K562 (cell line): ENCODE measurements around the gene C16orf95. TPM values are rescaled to one million over a fixed set of nuclear protein-coding genes. Genes with fewer than 3 reads are reported as not detected.

Source experiments
- ATAC-seq: fragments of 200-7000 bp; cut with Tn5 transposase; 3 replicates; pipeline ENCODE4 v1.9.1; 2020; ENCODE audit warnings: moderate library complexity
- BruUV-seq: library from RNA; stranded (reverse); fragments of 400-500 nt; replicated peaks from 2 replicates; lab custom pipeline; 2021; lab: Mats Ljungman, UMichigan
- CTCF ChIA-PET: fragments of 300-600 bp; formaldehyde crosslinking; extraction: SDS; loops from one replicate; lab custom pipeline; 2021; ENCODE audit warnings: low intra/inter-chr PET ratio; lab: Yijun Ruan, JAX
- POLR2A ChIA-PET: fragments of 300-600, 350-650 bp; sonication (Branson Sonifier 250); formaldehyde crosslinking; extraction: SDS; loops from one replicate; lab custom pipeline; 2021; ENCODE audit warnings: antibody characterized with exemption, inconsistent platforms; lab: Yijun Ruan, JAX
- DNase-seq, 4 experiments: peaks; one replicate each; pipeline versions ENCODE4 v3.0.0 to v3.0.0-alpha.2; 2011 to 2018; ENCODE audit warnings: low spot score in 3 of 4, mixed read lengths in 3 of 4; ENCODE audit errors: extremely low read depth in 1 of 4
- FAIRE-seq: peaks from 2 replicates; lab custom pipeline; 2011; peaks lifted over from hg19 to GRCh38; lab: Jason Lieb, UNC
- H2AFZ ChIP-seq: 2 replicates; pipeline ENCODE4 v1.6.0; 2011; ENCODE audit warnings: low read depth, low read length, control low read depth, inconsistent platforms
- H3K27ac ChIP-seq: fragments of 200-600 bp; 3 replicates; pipeline ENCODE4 v1.8.0; 2011; ENCODE audit warnings: low read depth, mild to moderate bottlenecking, control low read depth, inconsistent platforms, low read length, moderate library complexity, mixed read lengths; ENCODE audit errors: extremely low read depth
- H3K27me3 ChIP-seq, 2 experiments: fragments of 300-600 bp in 1 of 2; 2 replicates in 1 of 2; 3 replicates in 1 of 2; pipeline versions ENCODE4 v1.6.0 to v1.8.0; 2011; ENCODE audit warnings: inconsistent platforms in 2 of 2, low read length in 2 of 2, mild to moderate bottlenecking in 1 of 2, mixed read lengths in 1 of 2, moderate library complexity in 1 of 2; ENCODE audit not compliant: control insufficient read depth in 2 of 2, insufficient read depth in 2 of 2
- H3K36me3 ChIP-seq: fragments of 300-600 bp; 3 replicates; pipeline ENCODE4 v1.8.0; 2011; ENCODE audit warnings: mild to moderate bottlenecking, low read length, inconsistent platforms; ENCODE audit not compliant: control insufficient read depth, insufficient read depth
- H3K4me1 ChIP-seq, 2 experiments: fragments of 200-600 bp in 1 of 2; replicated peaks in 1 of 2; 2 replicates in 1 of 2; 3 replicates in 1 of 2; pipeline versions ENCODE4 v1.5.1 to v1.8.0; 2011; ENCODE audit warnings: inconsistent platforms in 2 of 2, low read length in 2 of 2, mild to moderate bottlenecking in 1 of 2, mixed read lengths in 1 of 2, moderate library complexity in 1 of 2; ENCODE audit not compliant: control insufficient read depth in 2 of 2, insufficient read depth in 2 of 2
- H3K4me2 ChIP-seq: 2 replicates; pipeline ENCODE4 v1.6.1; 2011; ENCODE audit warnings: low read length, control low read depth, inconsistent platforms, mixed read lengths; ENCODE audit not compliant: insufficient read depth
- H3K4me3 ChIP-seq: fragments of 200-600 bp; sonication (generic), shearing (Covaris generic); 2 replicates; pipeline ENCODE4 v1.5.1; 2016; ENCODE audit warnings: control low read depth, inconsistent platforms
- H3K79me2 ChIP-seq: fragments of 200-600 bp; 3 replicates; pipeline ENCODE4 v1.8.0; 2011; ENCODE audit warnings: low read length, inconsistent platforms; ENCODE audit not compliant: control insufficient read depth, insufficient read depth
- H3K9ac ChIP-seq, 2 experiments: 2 replicates each; pipeline versions ENCODE4 v1.6.0 to v1.6.1; 2011; ENCODE audit warnings: low read depth in 2 of 2, low read length in 2 of 2, control low read depth in 1 of 2, inconsistent platforms in 1 of 2, mild to moderate bottlenecking in 1 of 2, mixed read lengths in 1 of 2; ENCODE audit not compliant: insufficient read depth in 1 of 2
- H3K9me1 ChIP-seq: one replicate; pipeline ENCODE4 v1.6.0; 2011; ENCODE audit warnings: inconsistent platforms, mild to moderate bottlenecking, low read length, moderate library complexity; ENCODE audit not compliant: control insufficient read depth, insufficient read depth
- H3K9me3 ChIP-seq: replicated peaks from 2 replicates; pipeline ENCODE4 v1.5.1; 2011; ENCODE audit warnings: low read depth, low read length, inconsistent platforms; ENCODE audit not compliant: control insufficient read depth, insufficient read depth
- H4K20me1 ChIP-seq: replicated peaks from 2 replicates; pipeline ENCODE4 v1.6.1; 2011; ENCODE audit warnings: low read length, inconsistent platforms, mixed read lengths; ENCODE audit not compliant: control insufficient read depth, insufficient read depth
- CCNT2 ChIP-seq: IDR thresholded peaks from 2 replicates; pipeline ENCODE4 v1.6.1; 2011; ENCODE audit warnings: borderline replicate concordance, low read depth, mild to moderate bottlenecking, moderate library complexity, mixed read lengths, low read length; ENCODE audit not compliant: insufficient read length; ENCODE audit errors: extremely low read depth
- EGR1 ChIP-seq: fragments of 450-650 bp; conservative IDR thresholded peaks from 2 replicates; pipeline ENCODE4 v1.6.1; 2017; ENCODE audit warnings: mild to moderate bottlenecking
- FOXP4 ChIP-seq: sonication (generic); formaldehyde crosslinking; IDR thresholded peaks from 2 replicates; pipeline ENCODE4 v1.8.0; 2022; ENCODE audit warnings: mild to moderate bottlenecking, missing genetic modification reagents, borderline replicate concordance
- HNRNPH1 ChIP-seq: fragments of 200-400 bp; formaldehyde crosslinking; optimal IDR thresholded peaks from 2 replicates; pipeline ENCODE3; 2017; ENCODE audit warnings: low read depth, mild to moderate bottlenecking, low read length, moderate library complexity
- MAFG ChIP-seq: fragments of 450-650 bp; conservative IDR thresholded peaks from 2 replicates; pipeline ENCODE4 v1.6.1; 2016; ENCODE audit warnings: missing genetic modification characterization, missing compliant biosample characterization
- MYBL2 ChIP-seq, 2 experiments: fragments of 450-650 bp in 1 of 2; sonication (generic) in 1 of 2; formaldehyde crosslinking in 1 of 2; IDR thresholded peaks; 2 replicates each; pipeline versions ENCODE4 v1.6.1 to v1.8.1; 2017 to 2022; ENCODE audit warnings: borderline replicate concordance in 1 of 2, inconsistent platforms in 1 of 2, low read depth in 1 of 2, mild to moderate bottlenecking in 1 of 2, missing genetic modification reagents in 1 of 2, moderate library complexity in 1 of 2
- NCOA6 ChIP-seq: fragments of 450-650 bp; IDR thresholded peaks from 2 replicates; pipeline ENCODE4 v1.6.1; 2017; ENCODE audit warnings: mild to moderate bottlenecking
- WGBS: fragments of 100-300 bp; shearing (Covaris generic); methylation state at CpG from one replicate; pipeline ENCODE4 v1.1.6; 2016; ENCODE audit warnings: low coverage, mixed read lengths; ENCODE audit not compliant: insufficient coverage; ENCODE audit errors: missing lambda C conversion rate; 5-methylcytosine and 5-hydroxymethylcytosine counted together
- in situ Hi-C: fragments of 300-500 bp; cut with MboI; formaldehyde crosslinking; loops from 4 replicates; pipeline ENCODE4 v1.15.0; 2018; ENCODE audit warnings: inconsistent platforms, mixed read lengths
- intact Hi-C: fragments of 100-400 bp; cut with micrococcal nuclease; formaldehyde crosslinking; loops from 2 replicates; pipeline ENCODE4 v1.14.2; 2022
- polyA plus RNA-seq, 8 experiments: library from polyadenylated mRNA; depleted of rRNA in 4 of 8; stranded (reverse) in 5 of 8; unstranded in 3 of 8; fragments of >200 nt; fragmentation: Nextera tagmentation in 2 of 8; fragmentation: Illumina TruSeq in 1 of 8; extraction: Ambion mirVana in 2 of 8; extraction: Trizol in 1 of 8; gene quantifications; 2 replicates each; pipeline versions ENCODE4 v1.2.1 to v1.2.3, GENCODE V29; 2011 to 2014; ENCODE audit warnings: inconsistent platforms in 1 of 8, missing spikeins in 1 of 8
- total RNA-seq, 7 experiments: library from RNA; depleted of rRNA in 6 of 7; stranded (reverse); fragments of >200 nt in 6 of 7; fragmentation: Illumina TruSeq in 2 of 7; extraction: Trizol in 2 of 7; gene quantifications; 2 replicates each; pipeline versions ENCODE4 v1.2.1 to v1.2.3, GENCODE V29; 2011 to 2021; ENCODE audit warnings: low replicate concordance in 1 of 7

C16orf95 gene
- total and polyA plus RNA-seq, 9 of the 15 experiments (the other 6 are each of a cell fraction or from before 2014, with no cell fraction given), result 6.5 to 20.5 (median 9.4) TPM

- DNase-seq, result no peak
- H3K36me3 ChIP-seq, result peaks cover 72% of the 10 kb centered on the region; the same call in 2 of the 3 replicates
- H3K4me2 ChIP-seq, result no peak overlapping the region
- POLR2A ChIA-PET, result interaction anchor here (0.6 to 0.9 kb wide), 2 partner anchors 52 to 178 kb away, joined by 3 read pairs; no protein-coding TSS in a partner anchor
- H3K79me2 ChIP-seq, result no peaks in the 10 kb centered on the region
- BruUV-seq, result no TSS peak
- in situ Hi-C loops (no loop called here), intact Hi-C loops (no loop called here)
- H4K20me1 ChIP-seq, result peaks cover 4% of the 10 kb centered on the region; the same call in 1 of the 2 replicates
- 88% methylated on average over 12 of the region's 20 CpGs for WGBS
- no peak overlapping the region for H3K9ac ChIP-seq
- FAIRE-seq, result no peak
- no peaks in the 10 kb centered on the region for H3K27me3 ChIP-seq
- H3K4me1 ChIP-seq, result peaks cover 0 to 22% of the 10 kb centered on the region in 2 experiments; a peak in 1 of 5 replicates
- CTCF ChIA-PET, result no interaction called here
- no peak overlapping the region for H2AFZ ChIP-seq
- no peak for ATAC-seq
- no peaks in the 10 kb centered on the region for H3K9me3 ChIP-seq
- no peak overlapping the region for H3K27ac ChIP-seq
- no peak overlapping the region for H3K4me3 ChIP-seq
- no peaks in the 10 kb centered on the region for H3K9me1 ChIP-seq
- TF ChIP-seq MYBL2 (IDR thresholded peaks at IDR 0.05; ENCODE audit: low read depth), result no peak
- no peak for TF ChIP-seq MYBL2 (CRISPR knock-in tag; IDR thresholded peaks at IDR 0.05; ENCODE audit: borderline replicate concordance)
- TF ChIP-seq MAFG (tag), result no peak
- TF ChIP-seq CCNT2, result no peak
- no peak for TF ChIP-seq HNRNPH1
- TF ChIP-seq EGR1, result no peak
- no peak for TF ChIP-seq FOXP4 (CRISPR knock-in tag)
- no peak for TF ChIP-seq NCOA6
These were observed 25.3 kb upstream of the C16orf95 start for GRCh38 chr16:87342504-87342903.
